ENCODE measurements around the gene ZNF423.

Gene ZNF423

DNA sequence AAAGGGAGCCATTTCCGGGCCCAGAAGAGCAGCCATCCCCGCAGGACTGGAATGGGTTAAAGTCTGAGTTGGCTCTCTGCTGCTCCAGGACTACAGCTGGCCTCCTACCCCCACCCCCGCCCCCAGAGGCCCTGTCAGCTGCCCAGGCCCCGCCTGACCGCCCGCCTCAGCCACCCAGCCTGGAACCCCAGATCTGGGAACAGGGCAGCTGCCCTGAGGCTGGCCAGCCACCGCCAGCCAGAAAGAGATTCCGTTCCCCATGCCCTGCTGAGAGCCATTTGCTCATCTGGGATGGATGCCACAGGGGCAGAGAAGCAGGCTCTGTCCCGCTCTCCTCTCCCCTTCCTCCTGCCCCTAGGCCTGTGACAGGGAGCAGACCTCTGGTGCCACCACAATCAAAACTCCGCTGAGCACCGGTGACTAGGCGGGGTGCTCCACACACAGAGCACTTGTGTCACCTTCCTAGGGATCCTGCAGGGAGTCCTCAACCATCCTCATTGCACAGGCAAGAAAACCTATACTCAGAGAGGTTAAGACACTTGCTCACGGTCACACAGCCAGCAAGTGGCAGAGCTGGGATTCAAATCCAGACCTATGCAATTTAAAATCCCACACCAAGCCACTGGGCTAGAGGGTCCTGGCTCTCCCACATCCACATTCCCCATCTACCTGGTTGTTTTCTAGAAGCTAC lies 44.1 kb downstream of the ZNF423 start:
- no peak overlapping the region for H3K4me3 ChIP-seq (ENCODE audit: low read length)
- TF ChIP-seq, protein P1, sequence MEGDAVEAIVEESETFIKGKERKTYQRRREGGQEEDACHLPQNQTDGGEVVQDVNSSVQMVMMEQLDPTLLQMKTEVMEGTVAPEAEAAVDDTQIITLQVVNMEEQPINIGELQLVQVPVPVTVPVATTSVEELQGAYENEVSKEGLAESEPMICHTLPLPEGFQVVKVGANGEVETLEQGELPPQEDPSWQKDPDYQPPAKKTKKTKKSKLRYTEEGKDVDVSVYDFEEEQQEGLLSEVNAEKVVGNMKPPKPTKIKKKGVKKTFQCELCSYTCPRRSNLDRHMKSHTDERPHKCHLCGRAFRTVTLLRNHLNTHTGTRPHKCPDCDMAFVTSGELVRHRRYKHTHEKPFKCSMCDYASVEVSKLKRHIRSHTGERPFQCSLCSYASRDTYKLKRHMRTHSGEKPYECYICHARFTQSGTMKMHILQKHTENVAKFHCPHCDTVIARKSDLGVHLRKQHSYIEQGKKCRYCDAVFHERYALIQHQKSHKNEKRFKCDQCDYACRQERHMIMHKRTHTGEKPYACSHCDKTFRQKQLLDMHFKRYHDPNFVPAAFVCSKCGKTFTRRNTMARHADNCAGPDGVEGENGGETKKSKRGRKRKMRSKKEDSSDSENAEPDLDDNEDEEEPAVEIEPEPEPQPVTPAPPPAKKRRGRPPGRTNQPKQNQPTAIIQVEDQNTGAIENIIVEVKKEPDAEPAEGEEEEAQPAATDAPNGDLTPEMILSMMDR (conservative IDR thresholded peaks at IDR 0.05; ENCODE audit: low read length), result no peak
- DNase-seq (ENCODE audit: low read depth), result no peak

DNA sequence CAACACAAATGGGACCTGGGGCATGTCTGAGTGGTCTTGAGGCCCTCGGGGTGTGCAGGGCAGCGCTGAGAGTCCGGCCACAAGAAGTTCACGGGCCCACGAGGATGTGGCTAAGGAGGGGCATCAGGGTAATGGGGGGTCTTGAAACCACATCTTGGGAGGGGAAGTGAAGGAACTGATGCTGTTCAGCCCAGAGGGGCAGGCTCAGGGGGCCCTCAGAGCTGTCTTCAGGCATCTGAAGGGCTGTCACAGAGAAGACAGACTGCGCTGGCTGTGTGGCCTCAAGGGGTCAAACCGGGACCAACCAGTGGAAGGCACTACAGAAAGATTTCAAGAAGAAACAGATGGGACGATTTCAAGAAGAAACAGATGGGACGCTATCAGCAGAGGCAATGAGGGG lies 45.1 kb downstream of the ZNF423 start:
- no peak overlapping the region for H3K4me3 ChIP-seq (ENCODE audit: low read length)
- no peak for DNase-seq (ENCODE audit: low read depth)
- TF ChIP-seq, protein P1 (conservative IDR thresholded peaks at IDR 0.05; ENCODE audit: low read length), result no peak

DNA sequence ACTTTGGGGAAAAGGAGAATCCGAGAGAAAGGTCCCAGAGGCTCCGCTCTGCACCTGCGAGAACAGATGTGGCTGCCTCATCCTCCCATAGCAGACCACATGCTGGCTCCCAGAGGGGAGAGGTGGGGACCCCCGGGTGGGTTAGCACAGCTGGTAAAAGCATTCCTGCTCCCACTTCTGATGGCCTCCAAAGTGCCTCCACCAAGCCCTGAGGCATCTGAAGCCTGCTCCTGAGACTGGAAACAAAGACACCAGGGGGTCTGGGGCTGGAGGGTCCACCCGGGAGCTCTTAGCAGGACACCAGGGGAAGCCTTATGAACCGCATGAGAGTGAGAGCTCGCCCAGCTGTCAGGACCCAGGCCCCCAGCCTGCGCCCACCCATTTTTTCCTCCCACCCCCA lies 46.4 kb downstream of the ZNF423 start:
- no peak overlapping the region for H3K4me3 ChIP-seq (ENCODE audit: low read length)
- TF ChIP-seq, protein P1 (conservative IDR thresholded peaks at IDR 0.05; ENCODE audit: low read length), result no peak
- no peak for DNase-seq (ENCODE audit: low read depth)

DNA sequence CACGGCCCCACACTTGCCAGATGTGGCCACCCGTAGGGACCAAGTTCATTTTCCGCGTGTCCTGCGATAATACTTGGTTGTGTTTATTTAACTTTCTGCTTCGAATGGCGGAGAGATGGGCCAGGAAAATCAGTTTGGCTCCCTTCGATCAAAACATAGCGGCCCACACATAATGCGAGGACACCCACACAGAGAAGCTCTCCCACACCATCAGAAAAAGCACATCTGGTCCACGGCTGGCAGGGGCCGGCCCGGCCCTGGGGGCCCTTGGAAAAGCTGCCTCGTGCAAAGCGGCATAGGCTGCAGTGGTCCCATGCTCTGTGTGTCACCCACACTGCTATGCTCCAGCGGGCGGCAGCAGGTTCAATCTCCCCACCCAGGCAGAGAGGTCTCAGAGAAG lies 46.9 kb downstream of the ZNF423 start:
- no peak for DNase-seq (ENCODE audit: low read depth)

DNA sequence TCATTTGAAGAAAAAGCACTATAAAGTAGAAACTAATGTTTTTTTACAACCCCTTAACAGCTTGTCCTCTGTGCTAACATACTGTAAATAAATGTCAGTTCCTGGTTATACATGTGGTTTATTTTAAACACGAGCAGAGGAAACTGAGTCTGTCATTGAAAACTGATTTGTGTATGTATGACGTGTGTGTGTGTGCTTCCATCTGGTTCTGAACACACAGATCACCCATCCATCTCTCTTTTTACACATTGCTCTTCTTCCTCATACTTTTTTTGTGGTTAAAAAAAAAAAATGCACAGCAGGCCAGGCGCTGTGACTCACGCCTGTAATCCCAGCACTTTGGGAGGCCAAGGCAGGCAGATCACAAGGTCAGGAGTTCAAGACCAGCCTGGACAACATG lies 49.5 kb downstream of the ZNF423 start:
- no peak overlapping the region for H3K4me3 ChIP-seq (ENCODE audit: low read length)
- DNase-seq (ENCODE audit: low read depth), result peak; percentile 38
- TF ChIP-seq, protein P1 (conservative IDR thresholded peaks at IDR 0.05; ENCODE audit: low read length), result no peak

More for the DNA sequence above, 46.9 kb downstream of the ZNF423 start:
- TF ChIP-seq, protein P1 (conservative IDR thresholded peaks at IDR 0.05; ENCODE audit: low read length), result no peak
- no peak overlapping the region for H3K4me3 ChIP-seq (ENCODE audit: low read length)

DNA sequence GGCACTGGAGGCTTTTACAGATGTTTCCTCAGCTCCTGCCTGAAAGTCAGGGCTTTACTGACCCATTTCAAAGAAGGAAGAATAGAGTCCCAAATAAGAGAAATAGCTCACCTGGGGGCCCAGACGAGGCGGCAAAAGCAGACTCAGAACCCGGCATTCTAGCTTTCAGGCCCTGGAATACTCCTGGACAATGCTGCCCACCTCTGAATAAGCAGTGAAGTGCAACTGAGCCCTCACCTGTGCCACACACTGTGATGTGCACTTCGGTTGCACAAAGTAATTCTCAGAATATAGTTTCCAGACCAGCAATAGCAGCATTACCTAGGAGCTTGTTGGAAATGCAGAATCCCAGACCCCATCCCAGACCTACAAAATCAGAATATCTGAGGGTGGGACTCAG lies 54.6 kb downstream of the ZNF423 start:
- TF ChIP-seq, protein P1 (conservative IDR thresholded peaks at IDR 0.05; ENCODE audit: low read length), result no peak
- no peak for DNase-seq (ENCODE audit: low read depth)

DNA sequence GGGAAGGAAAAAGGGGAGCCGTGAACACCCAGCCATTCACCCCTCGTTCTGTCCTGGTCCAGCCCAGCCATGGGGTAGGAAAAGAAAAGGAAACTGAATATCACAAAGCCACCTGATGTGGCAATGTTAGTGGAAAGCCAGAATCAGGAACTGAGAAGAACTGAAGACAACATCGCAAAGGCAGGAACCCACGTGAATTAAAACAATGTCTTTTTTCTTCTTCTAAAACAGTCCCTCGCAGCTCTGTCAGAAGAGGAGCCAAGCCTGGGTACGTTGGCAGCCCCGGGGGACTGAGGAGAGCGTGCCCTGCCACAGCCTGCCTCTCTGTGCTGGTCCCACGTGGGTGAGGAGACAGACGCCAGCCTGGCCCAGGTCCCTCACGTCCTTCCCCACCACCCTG lies 55.0 kb downstream of the ZNF423 start:
- H3K4me3 ChIP-seq (ENCODE audit: low read length), result no peak overlapping the region
- no peak for DNase-seq (ENCODE audit: low read depth)
- TF ChIP-seq, protein P1 (conservative IDR thresholded peaks at IDR 0.05; ENCODE audit: low read length), result no peak

More for the DNA sequence above, 54.6 kb downstream of the ZNF423 start:
- no peak overlapping the region for H3K4me3 ChIP-seq (ENCODE audit: low read length)
